Measurements from ENCODE around the gene PRDM2.

The PRDM2 gene

GRCh38 chr1:13746342-13746741, 46.4 kb downstream of the PRDM2 start:
- DNase-seq = no peak

DNA sequence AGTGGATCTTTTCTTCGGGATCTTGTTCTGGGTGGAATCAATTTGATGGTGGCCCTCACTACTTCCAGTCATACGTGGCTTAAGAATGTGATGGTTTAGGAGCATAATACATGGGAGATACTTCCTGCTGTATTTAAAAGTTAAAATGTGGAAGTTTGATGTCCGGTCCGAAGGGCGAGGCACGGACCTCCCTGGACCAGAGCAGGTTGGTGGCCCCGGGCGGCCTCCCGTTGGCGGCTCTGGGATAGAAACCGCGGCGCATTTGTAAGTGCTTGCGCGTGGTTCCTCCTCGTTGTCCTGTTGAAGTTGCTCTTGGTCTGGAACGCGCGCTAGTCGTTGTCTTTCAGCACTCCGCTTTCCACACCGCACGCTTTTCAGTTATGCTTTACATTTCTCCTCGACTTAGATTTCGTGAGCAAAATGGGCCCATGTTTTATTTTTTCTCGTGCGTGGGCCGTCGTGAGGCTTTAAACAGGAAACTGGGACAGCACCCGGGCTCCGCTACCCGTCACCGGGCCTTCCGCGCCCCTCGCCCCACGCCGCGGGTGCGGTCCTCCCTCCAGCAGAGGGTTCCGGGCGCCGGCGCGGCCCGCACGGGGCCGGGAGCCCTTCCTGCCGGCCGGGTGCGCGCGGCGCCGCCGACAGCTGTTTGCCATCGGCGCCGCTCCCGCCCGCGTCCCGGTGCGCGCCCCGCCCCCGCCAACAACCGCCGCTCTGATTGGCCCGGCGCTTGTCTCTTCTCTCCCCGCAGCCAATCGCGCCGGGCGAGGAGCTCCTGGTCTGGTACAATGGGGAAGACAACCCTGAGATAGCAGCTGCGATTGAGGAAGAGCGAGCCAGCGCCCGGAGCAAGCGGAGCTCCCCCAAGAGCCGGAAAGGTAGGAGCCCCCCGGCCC, 48.9 kb downstream of the PRDM2 start:
- DNase-seq = peak; percentile 91

GRCh38 chr1:13749543-13750341, 49.8 kb downstream of the PRDM2 start:
- peak; percentile 38 for DNase-seq

GRCh38 chr1:13751458-13751871, 51.5 kb downstream of the PRDM2 start:
- no peak for DNase-seq

DNA sequence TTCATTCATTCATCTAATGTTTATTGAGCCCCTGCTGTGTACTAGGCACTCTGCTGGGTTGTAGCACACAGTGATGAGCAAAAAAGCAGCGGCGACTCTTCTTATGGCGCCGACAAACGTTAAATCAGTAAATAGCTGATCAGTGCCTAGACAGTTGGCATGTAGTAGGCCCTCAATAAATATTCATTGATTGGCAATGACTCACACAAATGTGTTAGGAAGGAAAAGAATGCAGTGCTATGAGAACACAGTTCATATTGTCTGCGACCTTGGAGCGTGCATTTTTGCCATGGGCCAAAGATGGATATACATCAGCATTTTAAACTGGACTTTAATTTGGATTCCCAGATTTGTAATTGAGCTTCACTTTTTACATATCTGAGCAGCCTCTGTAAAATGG, 52.0 kb downstream of the PRDM2 start:
- no peak for DNase-seq

GRCh38 chr1:13752852-13753251, 52.9 kb downstream of the PRDM2 start:
- no peak for DNase-seq

GRCh38 chr1:13753636-13754402, 53.8 kb downstream of the PRDM2 start:
- no peak for DNase-seq

DNA sequence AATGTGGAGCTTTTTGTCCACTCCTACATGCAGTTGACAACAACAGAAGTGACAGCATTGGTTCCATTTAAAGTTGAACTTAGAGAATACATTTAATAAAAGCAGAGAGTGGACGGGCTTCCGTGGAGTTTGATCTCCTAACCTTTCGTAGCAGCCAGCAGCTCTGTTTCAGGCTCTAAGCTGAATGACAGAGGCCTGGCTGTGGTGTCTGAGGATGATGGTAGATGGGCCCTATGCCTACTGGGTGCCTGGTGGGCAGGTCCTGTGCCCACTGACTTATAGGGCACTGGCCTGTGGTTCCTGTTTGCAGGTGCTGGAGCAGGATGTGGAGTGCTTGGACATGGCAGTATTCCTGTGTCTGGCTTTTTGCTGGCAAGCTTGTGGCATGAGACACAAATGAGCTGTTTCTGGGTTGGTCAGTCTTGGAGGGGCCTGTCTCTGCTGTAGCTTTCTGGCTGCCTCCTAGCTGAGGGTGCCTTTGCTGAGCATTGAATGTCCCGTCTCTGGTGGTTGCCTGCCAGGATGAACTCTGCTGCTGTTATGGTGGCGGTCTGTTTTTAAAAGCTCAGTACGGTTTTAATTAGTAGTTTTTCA, 54.6 kb downstream of the PRDM2 start:
- no peak for DNase-seq

GRCh38 chr1:13756557-13757315, 56.7 kb downstream of the PRDM2 start:
- no peak for DNase-seq

GRCh38 chr1:13757693-13758092, 57.7 kb downstream of the PRDM2 start:
- DNase-seq = no peak

DNA sequence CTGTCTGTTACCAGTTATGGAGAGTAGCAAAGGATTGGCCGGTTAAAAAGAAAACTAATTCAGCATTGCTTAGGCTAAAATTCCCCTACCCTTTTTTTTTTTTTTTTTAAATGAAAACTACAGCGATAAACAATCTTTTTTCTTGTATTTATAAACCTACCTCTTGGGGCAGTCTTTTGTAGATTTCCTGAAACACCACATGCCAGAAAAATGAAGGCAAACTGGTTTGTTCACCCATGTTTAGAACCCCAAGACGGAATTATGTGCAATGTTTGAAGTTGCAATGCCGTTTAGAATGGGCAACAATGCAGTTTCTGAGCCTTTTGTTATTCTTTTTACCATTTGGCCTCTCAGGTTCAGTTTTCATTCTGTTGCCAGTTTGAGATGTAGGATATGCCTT, 59.1 kb downstream of the PRDM2 start:
- DNase-seq = no peak

- no peak for DNase-seq
These were observed 60.4 kb downstream of the PRDM2 start for GRCh38 chr1:13760340-13760739.

- DNase-seq = no peak
These were observed 60.9 kb downstream of the PRDM2 start for GRCh38 chr1:13760921-13761320.

- DNase-seq = no peak
These were observed 61.9 kb downstream of the PRDM2 start for GRCh38 chr1:13761883-13762282.

- no peak for DNase-seq
These were observed 62.7 kb downstream of the PRDM2 start for GRCh38 chr1:13762642-13763041.

- DNase-seq = no peak
These were observed 63.2 kb downstream of the PRDM2 start for GRCh38 chr1:13763222-13763621.

DNA sequence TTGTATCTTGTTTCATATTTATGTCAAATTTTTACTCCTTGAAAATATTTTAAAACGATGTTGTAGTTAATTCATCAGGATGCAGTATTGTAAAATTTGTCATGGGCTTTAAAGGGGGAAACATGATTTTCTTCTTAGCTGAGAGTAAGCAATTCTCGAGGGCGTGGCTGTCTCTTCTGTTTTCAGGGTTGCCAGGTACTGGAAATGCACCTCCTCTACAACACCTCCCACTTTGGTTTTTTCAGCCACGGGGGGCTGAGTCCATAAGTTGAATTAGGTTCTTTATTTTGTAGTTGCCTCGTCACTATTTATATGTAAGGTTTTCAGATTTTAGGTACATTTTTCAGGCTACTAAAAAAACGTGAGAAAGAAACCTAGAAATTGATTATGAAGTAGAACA, 64.0 kb downstream of the PRDM2 start:
- DNase-seq = no peak

DNA sequence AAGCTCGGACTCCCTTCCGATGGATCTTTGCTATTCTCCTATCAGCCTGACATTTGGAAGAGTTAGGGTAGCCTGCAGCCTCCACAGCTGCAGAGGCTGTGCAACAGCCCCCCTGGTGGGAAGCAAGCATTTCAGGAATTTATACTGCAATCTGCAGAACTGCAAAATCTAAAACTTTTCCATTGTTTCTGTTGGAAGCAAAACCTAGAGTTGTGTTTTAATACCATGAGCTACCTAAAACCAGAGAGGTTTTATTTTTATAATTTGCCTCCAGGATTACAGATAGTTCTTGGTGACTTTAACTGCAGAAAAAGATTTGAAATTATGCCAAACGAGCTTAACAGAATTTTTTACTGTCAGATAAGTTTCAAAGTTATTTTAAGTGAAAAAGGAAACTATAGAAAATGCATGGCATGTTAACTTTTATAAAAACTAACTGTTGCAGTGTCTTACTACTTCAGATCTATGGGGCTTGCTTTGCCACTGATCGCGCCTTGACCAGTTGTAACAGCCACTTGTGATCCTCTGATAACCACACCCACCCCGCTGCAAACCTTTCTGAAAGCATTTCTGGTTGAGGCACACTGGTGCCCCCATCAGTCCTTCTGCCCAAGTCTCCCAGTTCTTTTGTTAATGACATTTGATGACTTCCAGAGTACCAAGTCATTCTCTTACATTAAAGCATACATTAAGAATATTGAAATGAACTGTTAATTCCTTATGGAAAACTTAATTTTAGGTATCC, 64.8 kb downstream of the PRDM2 start:
- no peak for DNase-seq

DNA sequence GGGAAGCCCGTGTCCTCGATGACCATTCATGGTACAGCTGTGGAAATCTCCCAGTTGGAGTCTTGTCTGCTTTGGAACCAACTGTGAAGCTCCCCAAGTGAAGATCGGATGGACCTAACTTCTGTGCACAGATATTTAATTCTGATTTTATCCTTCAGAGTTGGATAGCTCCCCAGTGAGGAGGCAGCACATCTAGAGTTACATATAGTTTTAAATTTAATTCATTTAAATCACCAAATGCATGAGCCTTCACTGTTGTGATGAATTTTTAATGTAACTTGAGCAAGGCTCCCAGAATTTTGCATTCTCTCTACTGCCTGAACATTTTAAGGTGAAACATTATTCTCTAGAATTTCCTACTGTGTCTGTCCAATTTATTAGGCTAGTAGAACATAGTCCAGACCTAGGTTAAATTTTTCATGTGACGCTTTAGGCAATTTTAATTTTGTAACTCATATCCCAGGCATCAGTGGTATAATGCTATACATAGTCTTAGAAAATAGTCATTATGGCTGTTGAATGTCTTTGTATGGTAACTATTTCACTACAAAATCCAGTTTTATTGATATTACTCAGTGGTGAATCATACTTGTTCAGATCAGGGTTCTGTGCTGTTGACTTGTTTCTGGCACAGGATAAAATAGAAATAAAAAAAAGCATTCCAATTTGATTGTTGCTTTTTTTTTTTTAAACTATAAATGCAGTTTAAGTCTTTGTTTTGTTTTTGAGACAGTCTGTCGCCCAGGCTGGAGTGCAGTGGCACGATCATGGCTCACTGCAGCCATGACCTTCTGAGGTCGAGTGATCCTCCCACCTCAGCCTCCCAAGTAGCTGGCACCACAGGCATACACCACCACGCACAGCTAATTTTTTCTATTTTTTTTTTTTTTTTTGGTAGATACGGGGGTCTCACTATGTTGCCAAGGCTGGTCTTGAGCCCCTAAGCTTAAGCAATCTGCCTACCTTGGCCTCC, 66.9 kb downstream of the PRDM2 start:
- no peak for DNase-seq

DNA sequence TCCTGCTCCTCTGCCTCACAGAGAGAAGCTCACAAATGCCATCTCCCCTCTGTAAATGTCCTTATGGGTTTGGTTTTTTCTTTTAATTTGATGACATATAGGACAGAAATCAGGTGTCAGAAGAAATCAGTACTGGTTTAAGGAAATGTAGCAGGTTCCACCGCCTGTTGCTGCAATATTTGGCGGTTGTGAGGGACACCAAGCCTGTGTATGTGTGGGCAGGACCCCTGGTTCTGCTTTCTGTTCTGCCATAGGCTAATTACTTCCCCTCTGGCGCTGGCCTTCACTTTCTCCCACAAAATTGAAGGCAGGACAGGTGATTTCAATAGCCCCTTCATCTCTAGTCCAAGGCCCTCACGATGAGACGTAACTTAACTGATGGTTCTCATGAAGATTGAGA, 69.2 kb downstream of the PRDM2 start:
- DNase-seq = no peak
